GM23338 (cell line): Measurements from ENCODE around the gene CHD2. TPM values are rescaled to one million over a fixed set of nuclear protein-coding genes. Genes with fewer than 3 reads are reported as not detected.
"Not testable (repeated sequence)": the region's sequence is repeated elsewhere in the genome, so short reads cannot be mapped to it uniquely, and the experiment has no call there.

Source experiments
- ATAC-seq: fragments of 200-7000 bp; cut with Tn5 transposase; 3 replicates; pipeline ENCODE4 v1.9.1; 2020
- DNase-seq: peaks from one replicate; pipeline ENCODE4 v3.0.0-alpha.2; 2015; ENCODE audit warnings: low spot score
- H2AFZ ChIP-seq: fragments of 200-600 bp; sonication (generic); 2 replicates; pipeline ENCODE4 v1.8.0; 2016; ENCODE audit warnings: antibody characterized with exemption, mild to moderate bottlenecking, moderate library complexity
- H3F3A ChIP-seq: fragments of 200-600 bp; sonication (generic); replicated peaks from 2 replicates; pipeline ENCODE4 v1.8.0; 2017; ENCODE audit warnings: antibody characterized with exemption, mixed run types, low read depth
- H3K27ac ChIP-seq: fragments of 200-600 bp; sonication (generic); 2 replicates; pipeline ENCODE4 v1.6.1; 2016; ENCODE audit warnings: low read depth
- H3K27me3 ChIP-seq: fragments of 200-600 bp; sonication (generic); 2 replicates; pipeline ENCODE4 v1.8.0; 2016; ENCODE audit warnings: mild to moderate bottlenecking, mixed run types, moderate library complexity; ENCODE audit not compliant: insufficient read depth
- H3K36me3 ChIP-seq: fragments of 200-600 bp; sonication (generic); 2 replicates; pipeline ENCODE4 v1.8.0; 2016; ENCODE audit warnings: mild to moderate bottlenecking; ENCODE audit not compliant: insufficient read depth
- H3K4me1 ChIP-seq: fragments of 200-600 bp; sonication (generic); 2 replicates; pipeline ENCODE4 v1.8.0; 2016; ENCODE audit warnings: mild to moderate bottlenecking, moderate library complexity; ENCODE audit not compliant: insufficient read depth
- H3K4me2 ChIP-seq: fragments of 200-600 bp; sonication (generic); 2 replicates; pipeline ENCODE4 v1.7.1; 2017; ENCODE audit warnings: mixed run types
- H3K4me3 ChIP-seq: fragments of 200-600 bp; sonication (generic); 2 replicates; pipeline ENCODE4 v1.6.1; 2016; ENCODE audit warnings: mixed run types
- H3K79me2 ChIP-seq: fragments of 200-600 bp; sonication (generic); replicated peaks from 2 replicates; pipeline ENCODE4 v1.8.0; 2017; ENCODE audit warnings: mild to moderate bottlenecking; ENCODE audit not compliant: insufficient read depth
- H3K9me2 ChIP-seq: fragments of 200-600 bp; sonication (generic); 2 replicates; pipeline ENCODE4 v1.8.0; 2017; ENCODE audit not compliant: insufficient read depth
- H4K20me1 ChIP-seq: fragments of 200-600 bp; sonication (generic); replicated peaks from 2 replicates; pipeline ENCODE4 v1.8.0; 2017; ENCODE audit warnings: mild to moderate bottlenecking; ENCODE audit not compliant: insufficient read depth
- H3K27ac Mint-ChIP-seq: 2 replicates; pipeline ENCODE4 v1.8.0; 2020; ENCODE audit warnings: inconsistent platforms, mild to moderate bottlenecking, moderate library complexity, mixed read lengths
- H3K27me3 Mint-ChIP-seq: 3 replicates; pipeline ENCODE4 v1.8.0; 2022; ENCODE audit warnings: low read depth, mild to moderate bottlenecking, moderate library complexity, mixed read lengths, inconsistent platforms; ENCODE audit not compliant: insufficient read depth, poor library complexity
- H3K36me3 Mint-ChIP-seq: 3 replicates; pipeline ENCODE4 v1.8.0; 2021; ENCODE audit warnings: low read depth, mild to moderate bottlenecking, inconsistent platforms, moderate library complexity, mixed read lengths
- H3K4me1 Mint-ChIP-seq: 3 replicates; pipeline ENCODE4 v1.8.0; 2020; ENCODE audit warnings: mild to moderate bottlenecking, inconsistent platforms, mixed read lengths
- H3K4me3 Mint-ChIP-seq: 3 replicates; pipeline ENCODE4 v1.8.0; 2021; ENCODE audit warnings: moderate library complexity, mild to moderate bottlenecking, inconsistent platforms, mixed read lengths
- H3K9me3 Mint-ChIP-seq: 3 replicates; pipeline ENCODE4 v1.8.0; 2020; ENCODE audit warnings: moderate library complexity, mild to moderate bottlenecking, inconsistent platforms, mixed read lengths
- CREB1 ChIP-seq: fragments of 250-450 bp; sonication (Bioruptor Pico); IDR thresholded peaks from 2 replicates; pipeline ENCODE4 v1.5.0; 2020; ENCODE audit warnings: low read depth, mild to moderate bottlenecking, moderate library complexity
- ETS1 ChIP-seq: IDR thresholded peaks from 2 replicates; pipeline ENCODE4 v1.6.1; 2016; ENCODE audit warnings: antibody characterized with exemption
- EZH2 ChIP-seq: fragments of 200-600 bp; sonication (generic); IDR thresholded peaks from one replicate; pipeline ENCODE4 v1.8.0; 2017; ENCODE audit warnings: antibody characterized with exemption, mild to moderate bottlenecking, low read depth; ENCODE audit not compliant: unreplicated experiment
- EZH2phosphoT487 ChIP-seq: fragments of 200-600 bp; sonication (generic); IDR thresholded peaks from one replicate; pipeline ENCODE4 v1.8.1; 2018; ENCODE audit warnings: antibody characterized with exemption; ENCODE audit not compliant: unreplicated experiment
- JUNB ChIP-seq: IDR thresholded peaks from one replicate; pipeline ENCODE4 v1.6.1; 2016; ENCODE audit warnings: antibody characterized with exemption; ENCODE audit not compliant: unreplicated experiment
- NANOG ChIP-seq: IDR thresholded peaks from 2 replicates; pipeline ENCODE4 v1.6.1; 2016; ENCODE audit warnings: antibody characterized with exemption, borderline replicate concordance
- POLR2AphosphoS5 ChIP-seq: IDR thresholded peaks from 2 replicates; pipeline ENCODE4 v1.6.1; 2016; ENCODE audit warnings: antibody characterized with exemption, low read depth
- STAT1 ChIP-seq: IDR thresholded peaks from one replicate; pipeline ENCODE4 v1.6.1; 2016; ENCODE audit warnings: antibody characterized with exemption; ENCODE audit not compliant: unreplicated experiment
- ZNF114 ChIP-seq: fragments of 250-450 bp; sonication (Bioruptor Pico); IDR thresholded peaks from 2 replicates; pipeline ENCODE4 v1.5.0; 2020; ENCODE audit warnings: mild to moderate bottlenecking, moderate library complexity
- ZNF331 ChIP-seq: fragments of 250-450 bp; sonication (Bioruptor Pico); IDR thresholded peaks from 2 replicates; pipeline ENCODE4 v1.5.0; 2020; ENCODE audit warnings: low read depth, mild to moderate bottlenecking, moderate library complexity
- ZNF462 ChIP-seq: fragments of 250-450 bp; sonication (Bioruptor Pico); IDR thresholded peaks from 2 replicates; pipeline ENCODE4 v1.5.0; 2020; ENCODE audit warnings: mild to moderate bottlenecking, moderate library complexity
- polyA plus RNA-seq: library from polyadenylated mRNA; unstranded; fragments of >200 nt; fragmentation: Nextera tagmentation; extraction: Ambion mirVana; gene quantifications from 2 replicates; pipeline ENCODE4 v1.2.1, GENCODE V29; 2016
- total RNA-seq: library from RNA; depleted of rRNA; stranded (reverse); fragments of >200 nt; shearing (Covaris generic); gene quantifications from 2 replicates; pipeline ENCODE4 v1.2.3, GENCODE V29; 2014
- TF ChIP-seq, protein P1 (sequence below): IDR thresholded peaks from one replicate; pipeline ENCODE4 v1.6.1; 2018; ENCODE audit warnings: antibody characterized with exemption; ENCODE audit not compliant: unreplicated experiment

Gene CHD2
- total and polyA plus RNA-seq, 2 experiments from 2014 or later: 119 to 130 TPM

GRCh38 chr15:92872967-92873366 is 27.2 kb upstream of the CHD2 start:
- H3K27ac Mint-ChIP-seq, H3K79me2 ChIP-seq, DNase-seq, H3K4me1 Mint-ChIP-seq, H3K36me3 ChIP-seq, H3K9me3 Mint-ChIP-seq, H3K27me3 Mint-ChIP-seq, H3K4me1 ChIP-seq, H3K4me3 Mint-ChIP-seq, ATAC-seq, H3K4me2 ChIP-seq, H3K27me3 ChIP-seq, H3K27ac ChIP-seq, H3K36me3 Mint-ChIP-seq, H4K20me1 ChIP-seq, H3K4me3 ChIP-seq, H3F3A ChIP-seq, H3K9me2 ChIP-seq, H2AFZ ChIP-seq: not testable (repeated sequence)

GRCh38 chr15:92877000-92877399 is 23.1 kb upstream of the CHD2 start:
- no peak for ATAC-seq
- Histone ChIP-seq H3K36me3 (no peaks in the 10 kb centered on the region), H3K4me1 (peaks cover 33% of the 10 kb centered on the region), H3F3A (no peaks in the 10 kb centered on the region; the same call in 1 of the 2 replicates), H3K4me2 (no peak overlapping the region), H3K27ac (no peak overlapping the region), H2AFZ (peak overlapping the region; percentile 93), H3K27me3 (no peaks in the 10 kb centered on the region), H4K20me1 (no peaks in the 10 kb centered on the region), H3K4me3 (no peak overlapping the region), H3K9me2 (no peaks in the 10 kb centered on the region), H3K79me2 (no peaks in the 10 kb centered on the region)
- H3K4me1 Mint-ChIP-seq: peaks cover 38% of the 10 kb centered on the region
- no peak overlapping the region for H3K4me3 Mint-ChIP-seq
- DNase-seq: no peak
- H3K36me3 Mint-ChIP-seq: no peaks in the 10 kb centered on the region; the same call in 2 of the 3 replicates
- no peak overlapping the region for H3K27ac Mint-ChIP-seq
- H3K27me3 Mint-ChIP-seq: peaks cover 16% of the 10 kb centered on the region
- no peaks in the 10 kb centered on the region; the same call in 1 of the 3 replicates for H3K9me3 Mint-ChIP-seq
- no peak for TF ChIP-seq STAT1
- no peak for TF ChIP-seq ZNF331 (CRISPR knock-in tag)
- no peak for TF ChIP-seq POLR2AphosphoS5
- TF ChIP-seq, protein P1, sequence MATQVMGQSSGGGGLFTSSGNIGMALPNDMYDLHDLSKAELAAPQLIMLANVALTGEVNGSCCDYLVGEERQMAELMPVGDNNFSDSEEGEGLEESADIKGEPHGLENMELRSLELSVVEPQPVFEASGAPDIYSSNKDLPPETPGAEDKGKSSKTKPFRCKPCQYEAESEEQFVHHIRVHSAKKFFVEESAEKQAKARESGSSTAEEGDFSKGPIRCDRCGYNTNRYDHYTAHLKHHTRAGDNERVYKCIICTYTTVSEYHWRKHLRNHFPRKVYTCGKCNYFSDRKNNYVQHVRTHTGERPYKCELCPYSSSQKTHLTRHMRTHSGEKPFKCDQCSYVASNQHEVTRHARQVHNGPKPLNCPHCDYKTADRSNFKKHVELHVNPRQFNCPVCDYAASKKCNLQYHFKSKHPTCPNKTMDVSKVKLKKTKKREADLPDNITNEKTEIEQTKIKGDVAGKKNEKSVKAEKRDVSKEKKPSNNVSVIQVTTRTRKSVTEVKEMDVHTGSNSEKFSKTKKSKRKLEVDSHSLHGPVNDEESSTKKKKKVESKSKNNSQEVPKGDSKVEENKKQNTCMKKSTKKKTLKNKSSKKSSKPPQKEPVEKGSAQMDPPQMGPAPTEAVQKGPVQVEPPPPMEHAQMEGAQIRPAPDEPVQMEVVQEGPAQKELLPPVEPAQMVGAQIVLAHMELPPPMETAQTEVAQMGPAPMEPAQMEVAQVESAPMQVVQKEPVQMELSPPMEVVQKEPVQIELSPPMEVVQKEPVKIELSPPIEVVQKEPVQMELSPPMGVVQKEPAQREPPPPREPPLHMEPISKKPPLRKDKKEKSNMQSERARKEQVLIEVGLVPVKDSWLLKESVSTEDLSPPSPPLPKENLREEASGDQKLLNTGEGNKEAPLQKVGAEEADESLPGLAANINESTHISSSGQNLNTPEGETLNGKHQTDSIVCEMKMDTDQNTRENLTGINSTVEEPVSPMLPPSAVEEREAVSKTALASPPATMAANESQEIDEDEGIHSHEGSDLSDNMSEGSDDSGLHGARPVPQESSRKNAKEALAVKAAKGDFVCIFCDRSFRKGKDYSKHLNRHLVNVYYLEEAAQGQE: no peak
- no peak for TF ChIP-seq CREB1 (CRISPR knock-in tag)
- TF ChIP-seq ETS1: no peak
- TF ChIP-seq ZNF114 (CRISPR knock-in tag): no peak
- TF ChIP-seq EZH2phosphoT487: no peak
- no peak for TF ChIP-seq EZH2
- TF ChIP-seq JUNB: no peak
- no peak for TF ChIP-seq NANOG
- no peak for TF ChIP-seq ZNF462 (CRISPR knock-in tag)
